Activated CD8-positive, alpha-beta memory T cell treated with anti-CD3 and anti-CD28 coated beads for 1 hour (primary cell): Measurements from ENCODE around the gene PRKAG2.

ENCODE experiments used
- DNase-seq, 2 donors: peaks; one replicate each; pipeline ENCODE4 v3.0.0-alpha.2; 2020; ENCODE audit warnings: low read depth in 1 of 2; ENCODE audit errors: extremely low read depth in 1 of 2

PRKAG2 gene

GRCh38 chr7:151509670-151510333, 367.1 kb downstream of the PRKAG2 start:
- DNase-seq: no peak

GRCh38 chr7:151508991-151509390, 367.9 kb downstream of the PRKAG2 start:
- DNase-seq: no peak

DNA sequence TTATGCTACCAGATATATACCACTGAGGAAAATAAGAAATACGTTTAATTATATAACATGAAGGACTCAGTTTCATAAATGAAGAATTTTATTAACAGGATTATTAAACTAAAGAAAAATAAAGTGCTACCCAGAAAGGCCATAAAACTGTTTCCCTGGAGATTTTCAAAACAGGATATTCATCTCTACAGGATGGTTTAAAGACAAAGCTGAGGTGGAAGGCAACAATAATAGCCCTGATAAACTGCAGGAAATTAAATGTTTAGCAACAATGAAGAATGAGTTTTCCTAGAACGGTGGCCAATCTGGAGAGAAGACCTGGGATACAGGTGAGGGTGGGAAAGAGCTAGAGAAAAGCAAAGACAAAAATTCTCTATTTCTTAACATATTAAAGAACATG, 369.1 kb downstream of the PRKAG2 start:
- no peak for DNase-seq

GRCh38 chr7:151506901-151507382, 370.0 kb downstream of the PRKAG2 start:
- DNase-seq: no peak
